DOHH2 (cell line): ENCODE measurements around the gene RAET1G.
"Not testable (repeated sequence)": the region's sequence is repeated elsewhere in the genome, so short reads cannot be mapped to it uniquely, and the experiment has no call there.

Experiments
- EZH2phosphoT487 ChIP-seq: fragments of 200-600 bp; sonication (generic); IDR thresholded peaks from 2 replicates; pipeline ENCODE4 v1.6.1; 2017; ENCODE audit warnings: borderline replicate concordance, mild to moderate bottlenecking, antibody characterized with exemption, low read length, moderate library complexity, mixed read lengths
- TF ChIP-seq, protein P1 (sequence below): fragments of 200-600 bp; sonication (generic); IDR thresholded peaks from one replicate; pipeline ENCODE4 v1.5.1; 2014; ENCODE audit warnings: antibody characterized with exemption, mild to moderate bottlenecking, low read depth, low read length; ENCODE audit not compliant: poor library complexity, severe bottlenecking

DNA sequence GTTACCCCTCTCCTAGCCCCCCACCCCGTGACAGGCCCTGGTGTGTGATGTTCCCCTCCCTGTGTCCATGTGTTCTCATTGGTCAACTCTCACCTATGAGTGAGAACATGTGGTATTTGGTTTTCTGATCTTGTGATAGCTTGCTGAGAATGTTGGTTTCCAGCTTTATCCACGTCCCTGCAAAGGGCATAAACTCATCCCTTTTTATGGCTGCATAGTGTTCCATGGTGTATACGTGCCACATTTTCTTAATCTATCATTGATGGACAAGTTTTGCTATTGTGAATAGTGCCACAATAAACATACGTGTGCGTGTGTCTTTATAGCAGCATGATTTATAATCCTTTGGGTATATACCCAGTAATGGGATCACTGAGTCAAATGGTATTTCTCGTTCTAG is 31.1 kb downstream of the RAET1G start:
- TF ChIP-seq, protein P1, sequence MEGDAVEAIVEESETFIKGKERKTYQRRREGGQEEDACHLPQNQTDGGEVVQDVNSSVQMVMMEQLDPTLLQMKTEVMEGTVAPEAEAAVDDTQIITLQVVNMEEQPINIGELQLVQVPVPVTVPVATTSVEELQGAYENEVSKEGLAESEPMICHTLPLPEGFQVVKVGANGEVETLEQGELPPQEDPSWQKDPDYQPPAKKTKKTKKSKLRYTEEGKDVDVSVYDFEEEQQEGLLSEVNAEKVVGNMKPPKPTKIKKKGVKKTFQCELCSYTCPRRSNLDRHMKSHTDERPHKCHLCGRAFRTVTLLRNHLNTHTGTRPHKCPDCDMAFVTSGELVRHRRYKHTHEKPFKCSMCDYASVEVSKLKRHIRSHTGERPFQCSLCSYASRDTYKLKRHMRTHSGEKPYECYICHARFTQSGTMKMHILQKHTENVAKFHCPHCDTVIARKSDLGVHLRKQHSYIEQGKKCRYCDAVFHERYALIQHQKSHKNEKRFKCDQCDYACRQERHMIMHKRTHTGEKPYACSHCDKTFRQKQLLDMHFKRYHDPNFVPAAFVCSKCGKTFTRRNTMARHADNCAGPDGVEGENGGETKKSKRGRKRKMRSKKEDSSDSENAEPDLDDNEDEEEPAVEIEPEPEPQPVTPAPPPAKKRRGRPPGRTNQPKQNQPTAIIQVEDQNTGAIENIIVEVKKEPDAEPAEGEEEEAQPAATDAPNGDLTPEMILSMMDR: not testable (repeated sequence)
- not testable (repeated sequence) for TF ChIP-seq EZH2phosphoT487
